HepG2 (cell line): ENCODE results near the gene ANKRD17. TPM values are rescaled to one million over a fixed set of nuclear protein-coding genes. Genes with fewer than 3 reads are reported as not detected.

Source experiments
- KLF12 ChIP-seq: sonication (generic); formaldehyde crosslinking; IDR thresholded peaks from 2 replicates; pipeline ENCODE4 v1.4.0; 2020; ENCODE audit warnings: missing genetic modification reagents, borderline replicate concordance
- MIER2 ChIP-seq: IDR thresholded peaks from 2 replicates; pipeline ENCODE4 v1.6.1; 2016; ENCODE audit warnings: missing biosample characterization, missing genetic modification reagents
- RFXAP ChIP-seq: sonication (generic); formaldehyde crosslinking; IDR thresholded peaks from 2 replicates; pipeline ENCODE4 v1.4.0; 2020; ENCODE audit warnings: missing genetic modification reagents, borderline replicate concordance
- TRIM24 ChIP-seq: sonication (generic); formaldehyde crosslinking; IDR thresholded peaks from 2 replicates; pipeline ENCODE4 v1.8.0; 2022; ENCODE audit warnings: mild to moderate bottlenecking, missing genetic modification reagents
- YEATS4 ChIP-seq: sonication (generic); formaldehyde crosslinking; IDR thresholded peaks from 2 replicates; pipeline ENCODE4 v1.4.0; 2020; ENCODE audit warnings: missing genetic modification reagents, borderline replicate concordance
- ZBTB20 ChIP-seq: sonication (generic); formaldehyde crosslinking; IDR thresholded peaks from 2 replicates; pipeline ENCODE4 v1.8.1; 2023; ENCODE audit warnings: missing genetic modification reagents, low read depth, mild to moderate bottlenecking, borderline replicate concordance
- ZFP90 ChIP-seq: sonication (generic); formaldehyde crosslinking; IDR thresholded peaks from 2 replicates; pipeline ENCODE4 v1.8.0; 2022; ENCODE audit warnings: missing genetic modification reagents, mild to moderate bottlenecking, inconsistent platforms, borderline replicate concordance
- ZNF274 ChIP-seq: sonication (generic); formaldehyde crosslinking; IDR thresholded peaks from 2 replicates; pipeline ENCODE4 v1.5.1; 2020; ENCODE audit warnings: mild to moderate bottlenecking, missing genetic modification reagents
- ZNF33B ChIP-seq: sonication (generic); formaldehyde crosslinking; IDR thresholded peaks from 2 replicates; pipeline ENCODE4 v1.5.1; 2020; ENCODE audit warnings: mild to moderate bottlenecking, missing genetic modification reagents
- ZNF431 ChIP-seq: sonication (generic); formaldehyde crosslinking; IDR thresholded peaks from 2 replicates; pipeline ENCODE4 v1.9.0; 2022; ENCODE audit warnings: missing genetic modification reagents, low read depth, mild to moderate bottlenecking, borderline replicate concordance
- ZNF547 ChIP-seq: sonication (generic); formaldehyde crosslinking; IDR thresholded peaks from 2 replicates; pipeline ENCODE4 v1.5.1; 2020; ENCODE audit warnings: mild to moderate bottlenecking, missing genetic modification reagents
- ZNF563 ChIP-seq: sonication (generic); formaldehyde crosslinking; IDR thresholded peaks from 2 replicates; pipeline ENCODE4 v1.8.0; 2022; ENCODE audit warnings: mild to moderate bottlenecking, moderate library complexity, missing genetic modification reagents
- polyA plus RNA-seq, 8 experiments: library from polyadenylated mRNA; depleted of rRNA in 3 of 8; stranded (reverse) in 7 of 8; unstranded in 1 of 8; fragments of >200 nt; fragmentation: Illumina TruSeq in 4 of 8; extraction: Trizol in 4 of 8; gene quantifications; 2 replicates each; pipeline versions ENCODE4 v1.2.1 to v1.2.3, GENCODE V29; 2011 to 2016; ENCODE audit warnings: low read depth in 4 of 8, missing spikeins in 1 of 8, mixed read lengths in 1 of 8; ENCODE audit not compliant: insufficient read depth in 1 of 8
- total RNA-seq, 5 experiments: library from RNA; depleted of rRNA; stranded (reverse); fragments of >200 nt; fragmentation: Illumina TruSeq; extraction: Trizol; gene quantifications; 2 replicates each; pipeline ENCODE4 v1.2.3, GENCODE V29; 2016; ENCODE audit warnings: low read depth in 1 of 5
- TF ChIP-seq, protein P1 (sequence below): sonication (generic); formaldehyde crosslinking; IDR thresholded peaks from 2 replicates; pipeline ENCODE4 v1.8.0; 2022; ENCODE audit warnings: missing genetic modification reagents, mild to moderate bottlenecking, borderline replicate concordance
- TF ChIP-seq, protein P2 (sequence below): sonication (generic); formaldehyde crosslinking; IDR thresholded peaks from 2 replicates; pipeline ENCODE4 v1.4.0; 2020; ENCODE audit warnings: missing genetic modification reagents
- TF ChIP-seq, protein P3 (sequence below): sonication (generic); formaldehyde crosslinking; IDR thresholded peaks from 2 replicates; pipeline ENCODE4 v1.5.1; 2020; ENCODE audit warnings: mild to moderate bottlenecking, missing genetic modification reagents
- TF ChIP-seq, protein P4 (sequence below): sonication (generic); formaldehyde crosslinking; IDR thresholded peaks from 2 replicates; pipeline ENCODE4 v1.5.0; 2020; ENCODE audit warnings: missing genetic modification reagents

ANKRD17 gene
- total and polyA plus RNA-seq, 2 of the 13 experiments (the other 11 are each of a cell fraction or from before 2014, with no cell fraction given) = 55.7 to 61.1 TPM

DNA sequence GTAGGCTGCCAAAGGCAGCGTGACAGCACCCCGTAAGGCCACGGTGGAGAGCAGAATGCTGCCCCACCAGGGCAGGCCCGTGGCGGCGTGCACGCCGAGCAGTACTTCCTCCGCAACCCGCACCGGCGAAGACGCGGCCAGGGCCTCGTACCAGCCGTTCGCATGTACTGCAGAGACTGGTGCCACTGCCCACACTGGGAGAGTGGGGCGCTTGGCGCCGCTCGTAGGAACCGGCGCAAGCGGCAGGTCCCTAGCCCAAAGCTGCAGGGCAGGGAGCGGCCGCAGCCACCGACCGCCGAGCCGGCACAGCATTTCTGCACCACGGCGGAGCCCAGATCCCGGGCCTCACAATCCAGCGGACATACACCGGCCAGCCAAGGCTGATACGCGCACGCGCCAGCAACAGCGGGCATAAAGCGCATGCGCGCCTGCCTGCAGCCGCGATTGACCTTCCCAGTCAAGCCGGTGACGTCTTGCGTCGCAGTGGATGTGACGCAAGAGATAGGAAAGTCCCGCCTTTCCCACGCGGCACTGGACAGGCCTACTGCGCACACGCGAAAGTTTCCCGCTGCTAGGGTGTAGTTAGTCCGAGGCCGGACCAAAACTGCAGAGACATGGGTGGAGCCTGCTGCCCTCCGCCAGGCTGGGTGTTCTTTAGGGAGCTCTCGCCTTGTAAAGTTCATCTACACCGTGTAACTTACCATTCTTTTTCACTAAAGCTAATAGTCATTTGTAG, 189.1 kb downstream of the ANKRD17 start, which contains the start of gene COX18 (continued):
- TF ChIP-seq ZNF274 (CRISPR knock-in tag) (peak; percentile 80), ZNF33B (0 out of 2 replicates have a peak, but pooled peaks have one; percentile 77), YEATS4 (peak; percentile 94), ZBTB20 (peak; percentile 50; the same call in 1 of the 2 replicates), MIER2 (CRISPR knock-in tag) (peak; percentile 17; the same call in 1 of the 2 replicates), TRIM24 (CRISPR knock-in tag) (no peak), ZNF431 (peak; percentile 80), ZNF547 (peak; percentile 80; the same call in 1 of the 2 replicates), ZNF563 (CRISPR knock-in tag) (peak; percentile 93; the same call in 1 of the 2 replicates), KLF12 (CRISPR knock-in tag) (peak; percentile 39), RFXAP (peak; percentile 66; the same call in 1 of the 2 replicates), ZFP90 (CRISPR knock-in tag) (peak; percentile 79; the same call in 1 of the 2 replicates)
- TF ChIP-seq, protein P1, sequence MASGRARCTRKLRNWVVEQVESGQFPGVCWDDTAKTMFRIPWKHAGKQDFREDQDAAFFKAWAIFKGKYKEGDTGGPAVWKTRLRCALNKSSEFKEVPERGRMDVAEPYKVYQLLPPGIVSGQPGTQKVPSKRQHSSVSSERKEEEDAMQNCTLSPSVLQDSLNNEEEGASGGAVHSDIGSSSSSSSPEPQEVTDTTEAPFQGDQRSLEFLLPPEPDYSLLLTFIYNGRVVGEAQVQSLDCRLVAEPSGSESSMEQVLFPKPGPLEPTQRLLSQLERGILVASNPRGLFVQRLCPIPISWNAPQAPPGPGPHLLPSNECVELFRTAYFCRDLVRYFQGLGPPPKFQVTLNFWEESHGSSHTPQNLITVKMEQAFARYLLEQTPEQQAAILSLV (CRISPR knock-in tag) = peak; percentile 95
- TF ChIP-seq, protein P2, sequence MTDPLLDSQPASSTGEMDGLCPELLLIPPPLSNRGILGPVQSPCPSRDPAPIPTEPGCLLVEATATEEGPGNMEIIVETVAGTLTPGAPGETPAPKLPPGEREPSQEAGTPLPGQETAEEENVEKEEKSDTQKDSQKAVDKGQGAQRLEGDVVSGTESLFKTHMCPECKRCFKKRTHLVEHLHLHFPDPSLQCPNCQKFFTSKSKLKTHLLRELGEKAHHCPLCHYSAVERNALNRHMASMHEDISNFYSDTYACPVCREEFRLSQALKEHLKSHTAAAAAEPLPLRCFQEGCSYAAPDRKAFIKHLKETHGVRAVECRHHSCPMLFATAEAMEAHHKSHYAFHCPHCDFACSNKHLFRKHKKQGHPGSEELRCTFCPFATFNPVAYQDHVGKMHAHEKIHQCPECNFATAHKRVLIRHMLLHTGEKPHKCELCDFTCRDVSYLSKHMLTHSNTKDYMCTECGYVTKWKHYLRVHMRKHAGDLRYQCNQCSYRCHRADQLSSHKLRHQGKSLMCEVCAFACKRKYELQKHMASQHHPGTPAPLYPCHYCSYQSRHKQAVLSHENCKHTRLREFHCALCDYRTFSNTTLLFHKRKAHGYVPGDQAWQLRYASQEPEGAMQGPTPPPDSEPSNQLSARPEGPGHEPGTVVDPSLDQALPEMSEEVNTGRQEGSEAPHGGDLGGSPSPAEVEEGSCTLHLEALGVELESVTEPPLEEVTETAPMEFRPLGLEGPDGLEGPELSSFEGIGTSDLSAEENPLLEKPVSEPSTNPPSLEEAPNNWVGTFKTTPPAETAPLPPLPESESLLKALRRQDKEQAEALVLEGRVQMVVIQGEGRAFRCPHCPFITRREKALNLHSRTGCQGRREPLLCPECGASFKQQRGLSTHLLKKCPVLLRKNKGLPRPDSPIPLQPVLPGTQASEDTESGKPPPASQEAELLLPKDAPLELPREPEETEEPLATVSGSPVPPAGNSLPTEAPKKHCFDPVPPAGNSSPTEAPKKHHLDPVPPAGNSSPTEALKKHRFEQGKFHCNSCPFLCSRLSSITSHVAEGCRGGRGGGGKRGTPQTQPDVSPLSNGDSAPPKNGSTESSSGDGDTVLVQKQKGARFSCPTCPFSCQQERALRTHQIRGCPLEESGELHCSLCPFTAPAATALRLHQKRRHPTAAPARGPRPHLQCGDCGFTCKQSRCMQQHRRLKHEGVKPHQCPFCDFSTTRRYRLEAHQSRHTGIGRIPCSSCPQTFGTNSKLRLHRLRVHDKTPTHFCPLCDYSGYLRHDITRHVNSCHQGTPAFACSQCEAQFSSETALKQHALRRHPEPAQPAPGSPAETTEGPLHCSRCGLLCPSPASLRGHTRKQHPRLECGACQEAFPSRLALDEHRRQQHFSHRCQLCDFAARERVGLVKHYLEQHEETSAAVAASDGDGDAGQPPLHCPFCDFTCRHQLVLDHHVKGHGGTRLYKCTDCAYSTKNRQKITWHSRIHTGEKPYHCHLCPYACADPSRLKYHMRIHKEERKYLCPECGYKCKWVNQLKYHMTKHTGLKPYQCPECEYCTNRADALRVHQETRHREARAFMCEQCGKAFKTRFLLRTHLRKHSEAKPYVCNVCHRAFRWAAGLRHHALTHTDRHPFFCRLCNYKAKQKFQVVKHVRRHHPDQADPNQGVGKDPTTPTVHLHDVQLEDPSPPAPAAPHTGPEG (CRISPR knock-in tag) = 0 out of 2 replicates have a peak, but pooled peaks have one; percentile 67
- TF ChIP-seq, protein P3, sequence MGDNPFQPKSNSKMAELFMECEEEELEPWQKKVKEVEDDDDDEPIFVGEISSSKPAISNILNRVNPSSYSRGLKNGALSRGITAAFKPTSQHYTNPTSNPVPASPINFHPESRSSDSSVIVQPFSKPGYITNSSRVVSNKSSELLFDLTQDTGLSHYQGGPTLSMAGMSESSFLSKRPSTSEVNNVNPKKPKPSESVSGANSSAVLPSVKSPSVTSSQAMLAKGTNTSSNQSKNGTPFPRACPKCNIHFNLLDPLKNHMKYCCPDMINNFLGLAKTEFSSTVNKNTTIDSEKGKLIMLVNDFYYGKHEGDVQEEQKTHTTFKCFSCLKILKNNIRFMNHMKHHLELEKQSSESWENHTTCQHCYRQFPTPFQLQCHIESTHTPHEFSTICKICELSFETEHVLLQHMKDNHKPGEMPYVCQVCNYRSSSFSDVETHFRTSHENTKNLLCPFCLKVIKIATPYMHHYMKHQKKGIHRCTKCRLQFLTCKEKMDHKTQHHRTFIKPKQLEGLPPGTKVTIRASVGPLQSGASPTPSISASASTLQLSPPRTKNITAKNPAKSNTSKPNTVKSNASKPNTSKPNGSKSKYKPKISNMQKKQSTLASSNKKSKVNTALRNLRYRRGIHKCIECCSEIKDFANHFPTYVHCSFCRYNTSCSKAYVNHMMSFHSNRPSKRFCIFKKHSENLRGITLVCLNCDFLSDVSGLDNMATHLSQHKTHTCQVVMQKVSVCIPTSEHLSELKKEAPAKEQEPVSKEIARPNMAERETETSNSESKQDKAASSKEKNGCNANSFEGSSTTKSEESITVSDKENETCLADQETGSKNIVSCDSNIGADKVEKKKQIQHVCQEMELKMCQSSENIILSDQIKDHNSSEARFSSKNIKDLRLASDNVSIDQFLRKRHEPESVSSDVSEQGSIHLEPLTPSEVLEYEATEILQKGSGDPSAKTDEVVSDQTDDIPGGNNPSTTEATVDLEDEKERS (CRISPR knock-in tag) = peak; percentile 90; the same call in 1 of the 2 replicates
- TF ChIP-seq, protein P4, sequence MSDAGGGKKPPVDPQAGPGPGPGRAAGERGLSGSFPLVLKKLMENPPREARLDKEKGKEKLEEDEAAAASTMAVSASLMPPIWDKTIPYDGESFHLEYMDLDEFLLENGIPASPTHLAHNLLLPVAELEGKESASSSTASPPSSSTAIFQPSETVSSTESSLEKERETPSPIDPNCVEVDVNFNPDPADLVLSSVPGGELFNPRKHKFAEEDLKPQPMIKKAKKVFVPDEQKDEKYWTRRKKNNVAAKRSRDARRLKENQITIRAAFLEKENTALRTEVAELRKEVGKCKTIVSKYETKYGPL (CRISPR knock-in tag) = 0 out of 2 replicates have a peak, but pooled peaks have one; percentile 45
